GM18498 (cell line): ENCODE measurements around the gene DBN1.

Experiments
- ATAC-seq: cut with Tn5 transposase; IDR thresholded peaks from one replicate; pipeline ENCODE4 v1.9.1; 2021; ENCODE audit warnings: mild to moderate bottlenecking, moderate library complexity; ENCODE audit not compliant: unreplicated experiment

The DBN1 gene

DNA sequence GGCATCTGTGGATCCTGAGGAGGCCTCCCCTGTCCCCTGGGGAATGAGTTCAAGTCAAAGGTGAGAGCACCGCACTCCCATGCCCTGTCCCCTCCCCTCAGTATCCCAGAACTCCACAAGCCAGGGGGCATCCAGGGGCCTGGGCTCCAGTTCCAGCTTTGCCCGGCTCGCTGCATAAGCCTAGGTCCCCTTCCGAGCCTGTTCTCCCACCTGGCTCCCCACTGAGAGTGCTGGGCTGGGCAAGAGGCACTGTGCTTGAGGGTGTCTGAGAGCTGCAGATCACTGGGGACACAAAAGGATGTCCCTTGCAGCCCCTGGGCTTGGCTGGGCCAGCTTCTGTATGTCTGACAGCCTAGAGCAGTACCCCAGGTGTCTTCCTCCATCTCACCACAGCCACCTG is 31.6 kb upstream of the DBN1 start:
- no peak for ATAC-seq

DNA sequence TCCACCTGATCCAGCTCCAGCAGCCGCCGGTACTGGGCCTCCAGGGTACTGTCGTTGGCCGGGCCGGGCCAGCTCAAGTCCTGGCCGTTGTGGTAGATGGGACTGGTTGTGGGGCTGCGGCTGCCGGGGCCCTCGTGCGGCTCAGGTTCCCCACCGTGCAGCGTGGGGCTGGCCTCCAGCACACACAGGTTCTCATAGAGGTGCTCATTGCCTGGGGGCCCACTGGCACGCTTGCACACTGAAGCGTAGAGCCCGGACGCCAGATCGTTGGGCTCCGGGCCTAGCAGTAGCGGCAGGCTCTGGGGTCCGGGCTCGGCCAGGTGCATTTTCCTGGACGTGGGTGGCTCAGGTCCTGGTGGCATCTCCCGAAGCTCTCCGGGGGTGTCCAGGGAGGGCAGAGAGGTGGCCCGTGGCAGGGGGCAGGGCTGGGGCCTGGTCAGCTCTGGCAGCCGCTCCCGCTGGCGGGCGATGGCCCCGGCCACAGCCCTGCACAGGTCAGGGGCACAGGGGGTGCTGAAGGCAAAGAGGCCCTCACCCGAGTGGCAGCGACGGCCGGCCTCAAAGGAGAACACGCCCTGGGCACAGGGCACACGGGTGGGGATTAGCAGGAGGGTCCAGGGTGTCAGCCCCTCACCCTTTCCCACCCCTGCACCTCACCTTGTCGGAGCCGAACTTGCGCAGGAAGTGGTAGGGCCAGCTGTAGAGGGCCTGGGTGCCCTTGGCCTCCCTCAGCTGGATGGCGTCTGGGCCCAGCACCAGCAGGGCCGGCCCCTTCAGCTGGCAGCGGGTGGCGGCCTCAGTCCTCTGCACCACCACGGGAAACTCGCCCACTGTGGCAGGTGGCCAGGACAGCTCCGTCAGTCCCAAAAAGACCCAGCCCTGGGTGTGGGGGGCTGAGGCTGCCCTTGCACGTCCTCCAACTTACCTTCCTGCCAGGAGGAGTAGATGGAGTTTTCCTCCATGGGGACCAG is 30.9 kb upstream of the DBN1 start:
- no peak for ATAC-seq

- ATAC-seq: no peak
Measured at GRCh38 chr5:177503351-177504085, 30.1 kb upstream of the DBN1 start.

GRCh38 chr5:177502886-177503285 is 29.5 kb upstream of the DBN1 start:
- no peak for ATAC-seq

DNA sequence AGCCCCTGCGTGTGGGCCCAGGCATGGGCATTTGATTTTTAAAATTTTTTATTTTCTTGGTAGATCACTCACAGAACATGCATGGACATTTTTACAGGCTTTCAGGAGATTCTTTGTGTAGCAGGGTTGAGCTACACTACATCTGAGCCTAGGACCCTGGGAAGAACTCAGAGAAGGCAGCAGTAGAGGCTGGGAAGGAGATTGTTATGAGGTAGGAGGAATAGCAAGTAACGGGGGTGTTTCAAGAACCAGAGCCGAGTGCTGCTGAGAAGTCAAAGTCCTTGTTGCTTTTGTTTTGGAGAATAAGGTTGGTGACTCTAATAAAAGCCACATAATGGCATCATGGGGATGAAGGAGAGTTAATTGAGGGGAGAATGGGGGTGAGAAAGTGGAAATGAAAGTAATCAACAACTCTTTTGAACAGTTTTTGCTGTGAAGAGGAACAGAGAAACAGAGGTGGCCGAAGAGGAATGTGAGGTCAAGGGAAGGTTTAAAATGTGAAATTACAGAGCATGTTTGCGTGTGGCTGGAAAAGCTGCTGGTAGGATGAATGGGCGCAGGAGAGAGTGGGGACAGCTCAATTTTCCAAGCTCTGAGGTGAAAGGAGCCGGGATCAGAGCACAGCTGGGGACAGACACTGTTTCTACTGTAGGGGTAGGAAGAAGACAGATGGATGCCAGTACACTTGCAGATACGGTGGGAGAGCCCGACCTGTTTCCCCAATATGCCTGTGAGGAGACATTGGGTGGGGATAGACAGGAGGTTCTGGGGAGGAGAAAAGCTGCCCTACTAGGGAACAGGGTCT is 28.6 kb upstream of the DBN1 start:
- ATAC-seq: peak; percentile 24

GRCh38 chr5:177500685-177501522 is 27.5 kb upstream of the DBN1 start:
- no peak for ATAC-seq

GRCh38 chr5:177499842-177500241 is 26.4 kb upstream of the DBN1 start:
- ATAC-seq: no peak

- no peak for ATAC-seq
Measured at GRCh38 chr5:177498013-177498787, 24.8 kb upstream of the DBN1 start.

DNA sequence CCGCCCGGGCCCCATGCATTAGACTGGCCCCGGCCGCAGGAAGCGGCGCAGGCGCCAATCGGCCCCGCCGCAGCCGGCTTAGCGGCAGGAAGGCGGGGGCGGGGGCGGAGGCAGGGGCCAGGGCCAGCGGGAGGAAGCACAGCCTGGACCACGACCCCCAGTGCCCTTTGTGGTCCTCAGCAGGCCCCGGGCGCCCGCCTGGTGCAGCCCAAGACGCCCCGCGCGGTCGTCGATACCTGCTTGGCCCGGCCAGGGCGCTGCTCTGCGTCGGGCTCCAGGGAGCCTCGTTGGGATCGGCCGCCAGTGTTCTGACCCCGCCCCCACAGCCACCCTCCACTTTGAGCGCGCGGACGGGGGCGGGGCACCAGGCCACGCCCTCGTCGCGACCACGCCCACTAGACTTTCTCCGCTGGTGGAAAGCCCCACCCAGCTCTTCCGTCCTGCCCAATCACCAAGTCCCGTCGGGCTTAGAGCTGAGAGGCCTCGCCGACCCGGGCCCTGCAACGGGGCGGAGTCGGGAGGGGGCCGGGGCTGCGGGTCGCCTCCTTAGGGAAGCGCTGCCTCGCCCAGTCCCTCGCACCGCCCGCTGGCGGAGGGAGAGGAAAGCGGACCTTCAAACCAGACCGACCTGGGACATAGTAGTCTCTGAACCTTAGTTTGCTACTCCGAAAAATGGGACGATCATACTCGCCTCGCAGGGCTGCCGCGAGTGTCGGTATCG is 24.0 kb upstream of the DBN1 start, which contains the start of gene PDLIM7:
TSS of gene PDLIM7 (minus strand) at position 313 of the 721 bp plus-strand sequence. CDS start 1,092 bp downstream, outside the sequence.
- peak; percentile 73 for ATAC-seq

DNA sequence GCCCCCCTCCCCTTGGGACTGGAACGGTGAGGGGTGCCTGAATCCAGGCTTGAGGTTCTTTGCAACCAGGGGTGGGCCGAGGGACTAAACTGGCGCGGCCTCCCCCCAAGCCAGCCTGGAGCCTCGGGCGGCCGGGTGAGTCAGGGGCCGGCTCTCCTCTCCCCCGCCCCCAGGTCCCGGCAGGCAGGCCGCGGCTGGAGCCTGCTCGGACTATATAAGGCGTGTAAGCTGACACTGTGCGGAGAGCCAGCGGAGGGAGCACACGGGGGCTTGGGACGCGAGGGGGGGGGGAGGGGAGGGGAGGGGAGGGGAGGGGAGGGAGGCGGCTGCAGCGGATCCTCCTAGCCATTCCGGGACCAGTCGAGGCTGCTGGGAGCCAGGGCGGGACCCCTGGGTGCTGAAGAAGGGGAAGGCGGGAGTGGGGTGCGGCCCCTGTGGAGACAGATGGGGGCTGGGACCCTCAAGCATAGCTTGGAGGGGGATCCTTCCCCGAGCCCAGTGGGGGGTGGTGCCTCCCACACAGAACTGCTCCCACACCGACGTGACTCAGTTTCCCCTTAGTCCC is 23.4 kb upstream of the DBN1 start:
- no peak for ATAC-seq

- no peak for ATAC-seq
Measured at GRCh38 chr5:177496070-177496726, 22.8 kb upstream of the DBN1 start.

DNA sequence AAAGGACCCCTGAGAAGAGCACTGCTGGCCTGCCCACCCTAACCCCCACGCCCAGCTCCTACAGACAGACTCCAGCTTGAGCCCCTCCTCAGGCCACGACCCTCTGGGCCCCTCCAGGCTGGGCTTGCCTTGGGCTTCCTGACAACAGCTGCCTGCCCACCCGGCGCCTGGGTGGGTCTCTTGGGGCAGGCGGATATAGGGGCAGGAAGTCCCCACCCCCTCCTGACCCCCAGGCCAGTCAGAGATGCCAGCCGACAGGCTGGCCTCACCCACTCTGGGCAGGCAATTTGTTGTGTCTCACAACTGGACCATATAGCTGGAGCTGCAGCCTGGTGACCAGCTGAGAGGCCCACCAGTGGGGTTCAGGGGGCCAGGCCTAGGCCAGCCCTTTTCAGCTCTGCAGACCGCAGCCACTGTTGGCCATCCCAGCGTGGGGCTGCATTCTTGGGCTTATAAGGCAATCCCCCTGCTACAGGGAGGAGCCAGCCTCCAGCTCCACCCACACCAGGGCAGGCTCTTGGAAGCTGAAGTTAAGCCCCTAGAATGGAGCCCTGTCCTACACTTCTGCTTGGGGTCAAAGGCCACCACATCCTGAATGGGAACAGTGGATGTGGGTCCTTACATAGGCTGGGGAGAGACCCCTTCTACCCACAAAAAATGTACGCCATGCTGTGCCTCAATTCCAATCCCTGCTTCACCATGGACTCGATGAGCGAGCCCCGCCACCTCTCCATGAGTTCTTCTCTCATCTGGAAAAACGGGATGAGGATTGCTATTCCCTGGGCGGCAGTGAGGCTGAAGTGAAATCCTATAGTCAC is 22.0 kb upstream of the DBN1 start:
- ATAC-seq: no peak

DNA sequence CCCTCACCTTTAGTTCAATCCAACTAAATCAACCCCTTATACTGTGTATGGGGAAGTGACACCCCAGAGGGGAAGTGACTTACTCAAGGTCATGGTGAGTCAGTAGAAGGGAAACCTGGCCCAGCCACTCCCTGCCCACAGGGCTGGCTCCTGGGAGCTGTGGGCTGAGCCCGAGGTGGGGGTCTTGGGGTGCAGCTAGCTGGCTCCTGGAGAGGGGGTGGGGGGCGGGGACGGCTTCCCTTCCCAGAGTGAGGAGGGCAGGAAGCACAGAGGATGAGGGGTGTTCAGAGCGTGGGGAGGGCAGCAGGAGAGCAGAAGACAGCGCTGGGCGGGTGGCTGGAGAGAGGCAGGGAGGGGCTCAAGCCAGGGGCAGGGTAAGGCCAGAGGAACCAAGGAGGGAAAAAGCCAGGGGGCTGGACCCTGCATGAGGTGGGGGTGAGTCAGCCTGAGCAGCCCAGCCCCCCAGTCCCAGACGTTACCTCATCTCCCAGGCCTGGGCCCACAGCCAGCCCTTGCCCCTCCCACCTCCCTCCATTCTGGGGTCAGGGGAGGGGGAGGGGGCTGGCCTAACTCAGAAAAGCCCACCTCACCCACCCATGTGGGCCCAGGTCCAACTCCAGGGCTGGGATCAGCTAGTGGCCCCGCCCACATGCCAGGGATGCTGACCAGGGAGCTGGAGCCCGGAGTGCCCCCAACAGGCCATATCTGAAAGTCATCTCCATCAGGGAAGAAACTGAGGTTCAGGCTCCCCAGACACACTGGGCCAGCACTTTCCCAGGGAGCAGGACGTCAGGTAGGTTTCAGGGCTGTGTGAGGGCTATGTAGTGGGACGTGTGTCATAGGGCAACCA is 21.1 kb upstream of the DBN1 start:
- no peak for ATAC-seq

DNA sequence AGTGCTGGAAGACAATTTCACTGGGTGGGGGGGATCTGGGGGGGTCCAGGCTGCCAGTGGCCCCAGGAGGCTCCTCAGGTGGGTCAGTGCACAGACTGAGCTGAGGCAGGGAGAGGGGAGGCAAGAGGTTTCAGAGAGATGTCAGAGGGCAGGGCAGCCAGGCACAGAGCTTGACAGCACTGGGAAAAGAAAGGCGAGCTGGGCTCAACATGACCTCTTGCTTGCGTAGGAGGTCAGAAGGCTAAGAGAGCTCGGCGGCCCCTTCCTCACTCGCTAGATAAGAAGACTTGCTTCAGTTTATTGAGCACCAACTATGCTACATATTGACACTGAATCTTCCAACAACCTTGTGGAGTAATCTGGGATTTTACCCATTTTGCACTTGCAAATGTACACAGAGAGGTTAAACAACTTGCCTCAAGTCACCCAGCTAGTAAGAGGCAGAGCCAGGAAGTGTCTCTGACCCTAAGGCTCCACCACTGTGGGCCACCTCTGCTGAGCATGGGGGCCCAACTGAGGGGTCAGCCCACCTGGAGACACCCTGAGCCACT is 20.4 kb upstream of the DBN1 start:
- no peak for ATAC-seq

DNA sequence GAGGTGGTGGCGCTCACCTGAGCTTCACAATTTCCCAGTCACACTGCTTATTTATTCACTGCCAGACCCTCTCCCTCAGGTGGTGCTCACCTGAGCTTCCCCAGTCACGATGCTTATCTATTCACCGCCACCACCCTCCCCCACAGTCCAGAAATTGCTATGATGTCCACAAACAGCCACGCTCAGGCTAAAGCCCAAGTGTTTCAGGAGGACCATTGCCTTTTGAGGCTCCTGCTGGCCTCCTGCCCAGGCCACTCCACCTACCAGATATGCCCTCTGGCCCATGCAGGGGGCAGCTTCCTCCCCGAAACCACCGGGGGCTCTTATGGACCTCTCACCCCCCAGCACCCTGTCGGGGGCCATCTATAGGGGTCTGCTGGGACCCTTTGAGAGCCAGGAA is 19.4 kb upstream of the DBN1 start:
- no peak for ATAC-seq
